Measurements from ENCODE around the gene TOP3A.
"Not testable (repeated sequence)": the region's sequence is repeated elsewhere in the genome, so short reads cannot be mapped to it uniquely, and the experiment has no call there.

Gene TOP3A

DNA sequence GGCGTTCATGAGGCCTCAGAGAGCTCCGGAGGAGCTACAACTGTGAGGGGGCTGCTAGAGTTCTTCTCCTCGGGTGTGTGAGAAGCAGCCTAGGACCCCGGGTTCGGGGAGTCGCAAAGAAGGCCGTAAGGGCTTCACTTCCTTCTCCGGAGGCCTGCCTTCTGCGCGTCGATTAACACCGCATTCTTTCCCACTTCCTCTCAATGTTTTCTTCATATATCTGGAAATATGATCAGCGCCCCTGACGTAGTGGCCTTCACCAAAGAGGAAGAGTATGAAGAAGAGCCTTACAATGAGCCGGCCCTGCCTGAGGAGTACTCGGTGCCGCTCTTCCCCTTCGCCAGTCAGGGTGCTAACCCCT is 748 bp upstream of the TOP3A start:
- peak overlapping the region; percentile 97 for H3K4me3 Mint-ChIP-seq
- no peaks in the 10 kb centered on the region for H3K9me3 Mint-ChIP-seq
- DNase-seq: no peak
- no peaks in the 10 kb centered on the region for H3K27me3 Mint-ChIP-seq (ENCODE audit: low read depth, poor library complexity)
- H3K27ac Mint-ChIP-seq: peak overlapping the region; percentile 100
- TF ChIP-seq, protein P1, sequence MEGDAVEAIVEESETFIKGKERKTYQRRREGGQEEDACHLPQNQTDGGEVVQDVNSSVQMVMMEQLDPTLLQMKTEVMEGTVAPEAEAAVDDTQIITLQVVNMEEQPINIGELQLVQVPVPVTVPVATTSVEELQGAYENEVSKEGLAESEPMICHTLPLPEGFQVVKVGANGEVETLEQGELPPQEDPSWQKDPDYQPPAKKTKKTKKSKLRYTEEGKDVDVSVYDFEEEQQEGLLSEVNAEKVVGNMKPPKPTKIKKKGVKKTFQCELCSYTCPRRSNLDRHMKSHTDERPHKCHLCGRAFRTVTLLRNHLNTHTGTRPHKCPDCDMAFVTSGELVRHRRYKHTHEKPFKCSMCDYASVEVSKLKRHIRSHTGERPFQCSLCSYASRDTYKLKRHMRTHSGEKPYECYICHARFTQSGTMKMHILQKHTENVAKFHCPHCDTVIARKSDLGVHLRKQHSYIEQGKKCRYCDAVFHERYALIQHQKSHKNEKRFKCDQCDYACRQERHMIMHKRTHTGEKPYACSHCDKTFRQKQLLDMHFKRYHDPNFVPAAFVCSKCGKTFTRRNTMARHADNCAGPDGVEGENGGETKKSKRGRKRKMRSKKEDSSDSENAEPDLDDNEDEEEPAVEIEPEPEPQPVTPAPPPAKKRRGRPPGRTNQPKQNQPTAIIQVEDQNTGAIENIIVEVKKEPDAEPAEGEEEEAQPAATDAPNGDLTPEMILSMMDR (IDR thresholded peaks at IDR 0.05): no peak
- H3K36me3 Mint-ChIP-seq (ENCODE audit: low read depth): peaks cover 33% of the 10 kb centered on the region
- peaks cover 78% of the 10 kb centered on the region for H3K4me1 Mint-ChIP-seq

DNA sequence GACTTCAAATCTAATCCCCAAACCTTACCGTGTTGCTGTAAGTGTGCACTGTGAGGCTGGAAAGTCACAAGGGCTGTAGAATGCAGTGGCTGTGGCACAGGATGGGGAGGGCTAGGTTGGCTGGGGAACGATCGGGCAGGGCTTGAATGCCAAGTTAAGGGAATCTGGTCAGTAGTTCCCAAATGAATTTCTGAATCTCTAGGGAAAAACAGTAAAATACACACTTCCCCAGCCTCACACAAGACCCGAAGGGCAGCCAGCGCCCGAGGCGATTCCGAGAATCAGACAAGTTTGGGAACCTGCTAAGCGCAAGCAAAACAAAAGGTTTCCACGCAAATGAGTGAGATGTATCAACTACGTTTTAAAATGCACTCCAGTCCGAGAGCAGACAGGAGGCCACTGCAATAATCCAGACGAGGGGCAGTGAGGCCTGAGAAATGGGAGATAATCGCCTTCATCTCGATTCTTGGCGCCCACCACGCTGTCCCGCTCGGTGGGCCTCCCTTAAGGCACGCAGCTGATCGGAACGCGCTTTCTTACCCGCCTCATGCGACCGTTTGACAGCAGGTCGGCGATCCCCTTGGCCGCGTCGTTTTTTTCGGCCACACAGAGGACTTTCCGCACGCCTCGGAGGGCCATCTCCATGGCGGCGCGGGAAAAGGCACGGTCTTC is 599 bp downstream of the TOP3A start:
- peak overlapping the region; percentile 100 for H3K27ac Mint-ChIP-seq
- TF ChIP-seq, protein P1 (IDR thresholded peaks at IDR 0.05): no peak
- no peaks in the 10 kb centered on the region for H3K9me3 Mint-ChIP-seq
- peaks cover 66% of the 10 kb centered on the region for H3K4me1 Mint-ChIP-seq
- no peak for DNase-seq
- H3K27me3 Mint-ChIP-seq (ENCODE audit: low read depth, poor library complexity): no peaks in the 10 kb centered on the region
- H3K36me3 Mint-ChIP-seq (ENCODE audit: low read depth): peaks cover 45% of the 10 kb centered on the region
- peak overlapping the region; percentile 97 for H3K4me3 Mint-ChIP-seq

DNA sequence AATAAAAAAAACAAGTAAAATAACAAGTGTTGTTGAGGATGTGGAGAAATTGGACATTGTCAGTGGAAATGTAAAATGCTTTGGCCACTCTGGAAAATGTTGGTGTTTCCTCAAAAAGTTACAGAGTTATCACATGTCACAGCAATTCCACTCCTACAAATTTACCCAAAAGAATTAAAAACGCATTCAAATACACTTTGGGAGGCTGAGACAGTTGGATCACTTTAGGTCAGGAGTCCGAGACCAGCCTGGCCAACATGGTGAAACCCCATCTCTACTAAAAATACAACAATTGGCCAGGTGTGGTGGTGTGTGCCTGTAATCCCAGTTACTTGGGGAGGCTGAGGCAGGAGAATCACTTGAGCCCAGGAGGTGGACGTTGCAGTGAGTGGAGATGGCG is 5.6 kb downstream of the TOP3A start:
- H3K27ac Mint-ChIP-seq: no peak overlapping the region
- H3K27me3 Mint-ChIP-seq (ENCODE audit: low read depth, poor library complexity): no peaks in the 10 kb centered on the region
- no peak for DNase-seq
- H3K9me3 Mint-ChIP-seq: no peaks in the 10 kb centered on the region
- H3K36me3 Mint-ChIP-seq (ENCODE audit: low read depth): peaks cover 60% of the 10 kb centered on the region
- H3K4me3 Mint-ChIP-seq: no peak overlapping the region
- TF ChIP-seq, protein P1 (IDR thresholded peaks at IDR 0.05): no peak
- peaks cover 26% of the 10 kb centered on the region for H3K4me1 Mint-ChIP-seq

DNA sequence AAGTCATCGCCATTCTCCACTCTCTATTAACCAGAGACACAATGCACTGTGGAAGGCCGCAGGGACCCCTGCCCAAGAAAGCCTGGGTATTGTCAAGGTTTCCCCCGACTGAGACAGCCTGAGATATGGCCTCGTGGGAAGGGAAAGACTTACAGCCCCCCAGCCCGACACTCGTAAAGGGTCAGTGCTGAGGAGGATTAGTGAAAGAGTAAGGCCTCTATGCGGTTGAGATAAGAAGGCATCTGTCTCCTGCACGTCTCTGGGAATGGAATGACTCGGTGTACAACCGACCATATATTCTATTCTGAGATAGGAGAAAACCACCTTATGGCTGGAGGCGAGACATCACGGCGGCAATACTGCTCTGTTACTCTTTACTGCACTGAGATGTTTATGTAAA is 11.6 kb downstream of the TOP3A start:
- H3K36me3 Mint-ChIP-seq (ENCODE audit: low read depth): peaks cover 68% of the 10 kb centered on the region
- not testable (repeated sequence) for H3K4me1 Mint-ChIP-seq; DNase-seq; H3K9me3 Mint-ChIP-seq; H3K4me3 Mint-ChIP-seq; H3K27me3 Mint-ChIP-seq (ENCODE audit: low read depth, poor library complexity); H3K27ac Mint-ChIP-seq

DNA sequence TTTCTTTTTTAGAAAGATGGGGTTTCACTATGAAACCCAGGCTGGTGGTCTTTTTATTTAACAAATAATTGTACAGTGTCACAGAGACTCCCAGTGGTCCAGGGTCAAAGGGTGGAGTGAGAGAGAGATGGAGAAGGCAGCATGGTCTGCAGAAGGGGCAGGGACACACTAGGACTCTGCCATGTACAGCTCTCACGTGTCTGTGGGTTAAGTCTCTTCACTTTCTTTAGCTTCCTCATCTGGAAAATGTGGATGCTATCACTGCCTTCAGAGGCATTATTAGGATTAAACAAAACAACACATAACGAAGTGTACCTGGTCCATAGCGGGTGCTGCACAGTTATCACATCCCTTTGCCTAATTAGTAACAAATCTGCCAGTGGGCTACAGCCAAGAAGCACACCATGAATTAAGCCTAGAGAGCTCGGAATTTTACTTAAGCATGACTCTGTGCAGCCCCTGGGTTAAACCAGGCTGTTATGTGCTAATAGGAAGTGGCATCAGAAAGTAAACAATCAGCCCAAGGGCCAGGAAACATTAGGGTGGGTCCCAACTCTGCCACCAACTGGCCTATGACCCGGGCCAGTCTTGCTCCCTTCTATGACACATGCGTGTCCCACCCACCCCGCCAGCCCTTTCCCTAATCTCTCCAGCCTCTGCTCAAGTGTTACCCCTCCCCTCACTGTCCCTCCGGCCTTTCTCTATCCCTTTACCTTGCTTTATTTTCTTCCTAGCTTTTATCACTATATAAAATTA is 13.9 kb downstream of the TOP3A start:
- no peak overlapping the region for H3K4me3 Mint-ChIP-seq

DNA sequence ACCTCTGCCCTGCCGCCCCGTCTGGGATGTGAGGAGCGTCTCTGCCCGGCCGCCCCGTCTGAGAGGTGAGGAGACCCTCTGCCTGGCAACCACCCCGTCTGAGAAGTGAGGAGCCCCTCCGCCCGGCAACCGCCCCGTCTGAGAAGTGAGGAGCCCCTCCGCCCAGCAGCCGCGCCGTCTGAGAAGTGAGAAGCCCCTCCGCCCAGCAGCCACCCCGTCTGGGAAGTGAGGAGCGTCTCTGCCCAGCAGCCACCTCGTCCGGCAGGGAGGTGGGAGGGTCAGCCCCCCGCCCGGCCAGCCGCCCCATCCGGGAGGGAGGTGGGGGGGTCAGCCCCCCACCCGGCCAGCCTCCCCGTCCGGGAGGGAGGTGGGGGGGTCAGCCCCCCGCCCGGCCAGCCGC is 16.7 kb downstream of the TOP3A start:
- not testable (repeated sequence) for DNase-seq; H3K4me3 Mint-ChIP-seq; H3K4me1 Mint-ChIP-seq; H3K9me3 Mint-ChIP-seq; H3K27me3 Mint-ChIP-seq (ENCODE audit: low read depth, poor library complexity); H3K27ac Mint-ChIP-seq
- peaks cover 77% of the 10 kb centered on the region for H3K36me3 Mint-ChIP-seq (ENCODE audit: low read depth)

More for the DNA sequence above, 13.9 kb downstream of the TOP3A start:
- Mint-ChIP-seq H3K9me3 (no peaks in the 10 kb centered on the region), H3K36me3 (ENCODE audit: low read depth) (peaks cover 75% of the 10 kb centered on the region), H3K27ac (peak overlapping the region; percentile 87), H3K4me1 (no peaks in the 10 kb centered on the region), H3K27me3 (ENCODE audit: low read depth, poor library complexity) (no peaks in the 10 kb centered on the region)
- TF ChIP-seq, protein P1 (IDR thresholded peaks at IDR 0.05): no peak
- DNase-seq: no peak
